GM13977 (cell line): ENCODE results near the gene SLC44A5.

Source experiments
- DNase-seq: peaks from one replicate; pipeline ENCODE4 v3.0.0; 2012; ENCODE audit warnings: low spot score
- CTCF ChIP-seq: IDR thresholded peaks from 2 replicates; pipeline ENCODE4 v1.5.1; 2012; ENCODE audit warnings: mild to moderate bottlenecking, control low read depth; ENCODE audit not compliant: insufficient read depth; ENCODE audit errors: extremely low read depth, missing control alignments
- in situ Hi-C: fragments of 300-500 bp; cut with MboI; formaldehyde crosslinking; loops from one replicate; pipeline ENCODE4 v1.12.0; 2022; ENCODE audit warnings: low sequenced_read_pairs, low pct_unique_long_range_greater_than_20kb, mixed read lengths, inconsistent platforms; ENCODE audit not compliant: unreplicated experiment

SLC44A5 gene

GRCh38 chr1:75444220-75444619, 166.7 kb downstream of the SLC44A5 start:
- TF ChIP-seq CTCF = no peak
- in situ Hi-C loops = no loop called here

GRCh38 chr1:75440274-75440673, 170.6 kb downstream of the SLC44A5 start:
- in situ Hi-C loops = no loop called here
- no peak for TF ChIP-seq CTCF
- no peak for DNase-seq

More at GRCh38 chr1:75444220-75444619, 166.7 kb downstream of the SLC44A5 start:
- no peak for DNase-seq

- TF ChIP-seq CTCF = no peak
- DNase-seq = no peak
- in situ Hi-C loops = no loop called here
Measured at GRCh38 chr1:75438355-75438754, 172.6 kb downstream of the SLC44A5 start.

GRCh38 chr1:75431843-75432242, 179.1 kb downstream of the SLC44A5 start:
- in situ Hi-C loops = no loop called here
- no peak for TF ChIP-seq CTCF
- DNase-seq = no peak

GRCh38 chr1:75430526-75430925, 180.4 kb downstream of the SLC44A5 start:
- no peak for TF ChIP-seq CTCF
- in situ Hi-C loops = no loop called here
- no peak for DNase-seq

- no peak for TF ChIP-seq CTCF
- in situ Hi-C loops = no loop called here
- DNase-seq = no peak
Measured at GRCh38 chr1:75426688-75427087, 184.2 kb downstream of the SLC44A5 start.
